SK-N-SH treated with all-trans-retinoic acid at 6 μM for 48 hours (cell line): Measurements from ENCODE around the gene TMIE.

Source experiments
- ATAC-seq: fragments of 200-7000 bp; cut with Tn5 transposase; 3 replicates; pipeline ENCODE4 v1.9.1; 2020; ENCODE audit warnings: mild to moderate bottlenecking, moderate library complexity
- ARNTL ChIP-seq: fragments of 450-650 bp; formaldehyde crosslinking; IDR thresholded peaks from 2 replicates; pipeline ENCODE4 v1.5.0; 2020; ENCODE audit warnings: low read depth, mild to moderate bottlenecking, moderate library complexity, borderline replicate concordance
- BACH2 ChIP-seq: fragments of 250-450 bp; sonication (Bioruptor Pico); IDR thresholded peaks from 2 replicates; pipeline ENCODE4 v1.9.0; 2021; ENCODE audit warnings: mild to moderate bottlenecking, borderline replicate concordance
- CSDC2 ChIP-seq: fragments of 250-450 bp; sonication (Bioruptor Pico); IDR thresholded peaks from 2 replicates; pipeline ENCODE4 v1.5.0; 2020; ENCODE audit warnings: mild to moderate bottlenecking, moderate library complexity
- ESRRG ChIP-seq: fragments of 250-450 bp; sonication (Bioruptor Pico); IDR thresholded peaks from 2 replicates; pipeline ENCODE4 v1.6.1; 2021; ENCODE audit warnings: mild to moderate bottlenecking
- GLIS3 ChIP-seq: fragments of 250-450 bp; sonication (Bioruptor Pico); IDR thresholded peaks from 2 replicates; pipeline ENCODE4 v1.5.0; 2020; ENCODE audit warnings: mild to moderate bottlenecking, moderate library complexity
- OSR1 ChIP-seq: fragments of 250-450 bp; sonication (Bioruptor Pico); IDR thresholded peaks from 2 replicates; pipeline ENCODE4 v1.8.0; 2022; ENCODE audit warnings: moderate library complexity, mild to moderate bottlenecking, inconsistent platforms
- PPARA ChIP-seq: fragments of 250-450 bp; sonication (Bioruptor Pico); IDR thresholded peaks from 2 replicates; pipeline ENCODE4 v1.5.0; 2020; ENCODE audit warnings: mild to moderate bottlenecking, borderline replicate concordance
- RARB ChIP-seq: fragments of 250-450 bp; sonication (Bioruptor Pico); IDR thresholded peaks from 2 replicates; pipeline ENCODE4 v1.8.0; 2021; ENCODE audit warnings: mild to moderate bottlenecking, moderate library complexity
- TOX ChIP-seq: fragments of 250-450 bp; sonication (Bioruptor Pico); IDR thresholded peaks from 2 replicates; pipeline ENCODE4 v1.8.0; 2021; ENCODE audit warnings: mild to moderate bottlenecking, moderate library complexity, borderline replicate concordance
- ZC3H10 ChIP-seq: fragments of 250-450 bp; sonication (Bioruptor Pico); IDR thresholded peaks from 2 replicates; pipeline ENCODE4 v1.5.1; 2021; ENCODE audit warnings: mild to moderate bottlenecking, moderate library complexity
- ZFP3 ChIP-seq: fragments of 250-450 bp; sonication (Bioruptor Pico); IDR thresholded peaks from 2 replicates; pipeline ENCODE4 v1.5.0; 2020; ENCODE audit warnings: mild to moderate bottlenecking, moderate library complexity
- ZFP30 ChIP-seq: fragments of 450-650 bp; formaldehyde crosslinking; IDR thresholded peaks from 2 replicates; pipeline ENCODE4 v1.5.0; 2022; ENCODE audit warnings: mild to moderate bottlenecking, moderate library complexity
- ZNF8 ChIP-seq: fragments of 450-650 bp; formaldehyde crosslinking; IDR thresholded peaks from 2 replicates; pipeline ENCODE4 v1.5.0; 2020; ENCODE audit warnings: mild to moderate bottlenecking, moderate library complexity
- TF ChIP-seq, protein P1 (sequence below): fragments of 250-450 bp; sonication (Bioruptor Pico); IDR thresholded peaks from 2 replicates; pipeline ENCODE4 v1.5.0; 2020; ENCODE audit warnings: mild to moderate bottlenecking, moderate library complexity
- TF ChIP-seq, protein P2 (sequence below): fragments of 250-450 bp; sonication (Bioruptor Pico); IDR thresholded peaks from 2 replicates; pipeline ENCODE4 v1.5.1; 2020; ENCODE audit warnings: low read depth, mild to moderate bottlenecking, moderate library complexity
- TF ChIP-seq, protein P3 (sequence below): fragments of 250-450 bp; sonication (Bioruptor Pico); IDR thresholded peaks from 2 replicates; pipeline ENCODE4 v1.8.0; 2020; ENCODE audit warnings: mild to moderate bottlenecking, moderate library complexity, borderline replicate concordance
- TF ChIP-seq, protein P4 (sequence below): fragments of 250-450 bp; sonication (Bioruptor Pico); IDR thresholded peaks from 2 replicates; pipeline ENCODE4 v1.8.0; 2021; ENCODE audit warnings: low read depth, mild to moderate bottlenecking, moderate library complexity, borderline replicate concordance

Gene TMIE

DNA sequence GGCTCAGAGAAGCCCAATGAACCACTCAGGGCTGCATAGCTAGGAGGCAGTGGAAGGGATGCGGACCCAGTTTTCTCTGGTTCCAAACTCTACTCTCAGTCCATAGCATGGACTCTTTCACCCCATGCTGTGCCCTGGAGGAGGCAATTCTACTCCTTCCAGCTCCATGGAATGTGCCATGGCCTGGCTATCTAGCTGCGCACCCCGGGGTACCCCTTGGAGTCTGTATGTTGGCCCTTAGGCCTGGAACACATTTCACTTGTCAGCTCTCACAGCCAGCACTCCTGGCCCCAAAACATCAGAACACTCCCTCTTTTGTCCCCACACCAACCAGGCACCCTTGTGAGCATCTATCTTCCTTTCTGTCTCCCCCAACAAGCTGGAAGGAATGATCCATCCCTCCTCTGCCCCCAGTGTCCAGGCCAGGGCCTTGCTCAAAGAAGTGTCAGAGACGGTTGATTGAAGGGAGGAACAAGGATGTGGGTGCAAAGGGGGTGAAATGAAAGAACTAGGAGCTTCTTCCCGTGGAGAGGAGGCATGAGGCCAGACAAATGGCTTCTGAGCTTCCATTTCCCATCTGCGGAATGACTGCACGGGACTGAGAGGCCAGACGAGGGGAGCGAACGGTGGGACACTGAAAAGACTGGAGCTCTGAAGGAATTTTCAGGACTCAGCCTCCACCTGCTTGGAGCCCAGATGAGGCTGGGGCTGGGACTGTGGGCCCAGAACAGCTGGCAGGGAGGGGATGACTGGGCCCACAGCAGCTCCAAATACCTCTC, 13.7 kb downstream of the TMIE start (continued):
- no peak for TF ChIP-seq PPARA (CRISPR knock-in tag)
- TF ChIP-seq, all 23 proteins: peak for 0

DNA sequence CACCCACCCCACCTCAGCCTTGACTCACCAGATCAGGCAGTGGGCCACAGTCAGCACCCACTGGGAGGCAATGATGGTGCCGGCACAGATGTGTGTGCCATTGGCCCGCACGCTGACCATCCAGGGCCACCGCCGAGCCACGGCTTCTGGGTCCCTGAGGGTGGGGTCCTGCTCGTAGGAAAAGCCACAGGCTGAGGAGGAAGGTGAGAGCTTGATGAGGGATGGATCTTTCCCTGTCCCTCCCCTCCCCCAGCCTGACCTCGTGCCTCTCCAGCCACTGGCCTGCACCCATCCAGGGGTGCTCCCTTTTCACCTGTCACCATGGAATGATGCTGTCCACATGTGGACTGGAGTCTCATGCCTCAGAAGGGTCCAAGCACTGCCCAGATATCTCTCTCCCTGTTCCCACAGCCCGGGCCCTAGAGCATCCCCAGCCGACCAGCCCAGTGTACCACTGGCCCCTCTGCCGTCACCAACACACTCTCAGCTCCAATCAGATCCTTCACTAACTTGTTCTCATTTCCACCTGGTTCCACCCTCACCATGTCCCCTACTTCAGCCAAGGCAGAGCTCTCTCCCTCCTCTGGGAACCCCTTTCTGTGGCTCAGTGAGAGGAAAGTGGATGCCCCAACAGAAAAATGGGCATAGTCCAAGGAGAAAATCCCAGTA, 14.4 kb downstream of the TMIE start:
- TF ChIP-seq ESRRG (CRISPR knock-in tag): no peak
- no peak for TF ChIP-seq RARB (CRISPR knock-in tag)
- no peak for TF ChIP-seq TOX (CRISPR knock-in tag)
- TF ChIP-seq CSDC2 (CRISPR knock-in tag): no peak
- TF ChIP-seq, protein P1, sequence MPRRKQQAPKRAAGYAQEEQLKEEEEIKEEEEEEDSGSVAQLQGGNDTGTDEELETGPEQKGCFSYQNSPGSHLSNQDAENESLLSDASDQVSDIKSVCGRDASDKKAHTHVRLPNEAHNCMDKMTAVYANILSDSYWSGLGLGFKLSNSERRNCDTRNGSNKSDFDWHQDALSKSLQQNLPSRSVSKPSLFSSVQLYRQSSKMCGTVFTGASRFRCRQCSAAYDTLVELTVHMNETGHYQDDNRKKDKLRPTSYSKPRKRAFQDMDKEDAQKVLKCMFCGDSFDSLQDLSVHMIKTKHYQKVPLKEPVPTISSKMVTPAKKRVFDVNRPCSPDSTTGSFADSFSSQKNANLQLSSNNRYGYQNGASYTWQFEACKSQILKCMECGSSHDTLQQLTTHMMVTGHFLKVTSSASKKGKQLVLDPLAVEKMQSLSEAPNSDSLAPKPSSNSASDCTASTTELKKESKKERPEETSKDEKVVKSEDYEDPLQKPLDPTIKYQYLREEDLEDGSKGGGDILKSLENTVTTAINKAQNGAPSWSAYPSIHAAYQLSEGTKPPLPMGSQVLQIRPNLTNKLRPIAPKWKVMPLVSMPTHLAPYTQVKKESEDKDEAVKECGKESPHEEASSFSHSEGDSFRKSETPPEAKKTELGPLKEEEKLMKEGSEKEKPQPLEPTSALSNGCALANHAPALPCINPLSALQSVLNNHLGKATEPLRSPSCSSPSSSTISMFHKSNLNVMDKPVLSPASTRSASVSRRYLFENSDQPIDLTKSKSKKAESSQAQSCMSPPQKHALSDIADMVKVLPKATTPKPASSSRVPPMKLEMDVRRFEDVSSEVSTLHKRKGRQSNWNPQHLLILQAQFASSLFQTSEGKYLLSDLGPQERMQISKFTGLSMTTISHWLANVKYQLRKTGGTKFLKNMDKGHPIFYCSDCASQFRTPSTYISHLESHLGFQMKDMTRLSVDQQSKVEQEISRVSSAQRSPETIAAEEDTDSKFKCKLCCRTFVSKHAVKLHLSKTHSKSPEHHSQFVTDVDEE (CRISPR knock-in tag): no peak
- TF ChIP-seq, protein P2, sequence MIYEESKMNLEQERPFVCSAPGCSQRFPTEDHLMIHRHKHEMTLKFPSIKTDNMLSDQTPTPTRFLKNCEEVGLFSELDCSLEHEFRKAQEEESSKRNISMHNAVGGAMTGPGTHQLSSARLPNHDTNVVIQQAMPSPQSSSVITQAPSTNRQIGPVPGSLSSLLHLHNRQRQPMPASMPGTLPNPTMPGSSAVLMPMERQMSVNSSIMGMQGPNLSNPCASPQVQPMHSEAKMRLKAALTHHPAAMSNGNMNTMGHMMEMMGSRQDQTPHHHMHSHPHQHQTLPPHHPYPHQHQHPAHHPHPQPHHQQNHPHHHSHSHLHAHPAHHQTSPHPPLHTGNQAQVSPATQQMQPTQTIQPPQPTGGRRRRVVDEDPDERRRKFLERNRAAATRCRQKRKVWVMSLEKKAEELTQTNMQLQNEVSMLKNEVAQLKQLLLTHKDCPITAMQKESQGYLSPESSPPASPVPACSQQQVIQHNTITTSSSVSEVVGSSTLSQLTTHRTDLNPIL (CRISPR knock-in tag): no peak
- TF ChIP-seq ZC3H10 (CRISPR knock-in tag): no peak
- TF ChIP-seq ZFP3 (CRISPR knock-in tag): no peak
- TF ChIP-seq, protein P3, sequence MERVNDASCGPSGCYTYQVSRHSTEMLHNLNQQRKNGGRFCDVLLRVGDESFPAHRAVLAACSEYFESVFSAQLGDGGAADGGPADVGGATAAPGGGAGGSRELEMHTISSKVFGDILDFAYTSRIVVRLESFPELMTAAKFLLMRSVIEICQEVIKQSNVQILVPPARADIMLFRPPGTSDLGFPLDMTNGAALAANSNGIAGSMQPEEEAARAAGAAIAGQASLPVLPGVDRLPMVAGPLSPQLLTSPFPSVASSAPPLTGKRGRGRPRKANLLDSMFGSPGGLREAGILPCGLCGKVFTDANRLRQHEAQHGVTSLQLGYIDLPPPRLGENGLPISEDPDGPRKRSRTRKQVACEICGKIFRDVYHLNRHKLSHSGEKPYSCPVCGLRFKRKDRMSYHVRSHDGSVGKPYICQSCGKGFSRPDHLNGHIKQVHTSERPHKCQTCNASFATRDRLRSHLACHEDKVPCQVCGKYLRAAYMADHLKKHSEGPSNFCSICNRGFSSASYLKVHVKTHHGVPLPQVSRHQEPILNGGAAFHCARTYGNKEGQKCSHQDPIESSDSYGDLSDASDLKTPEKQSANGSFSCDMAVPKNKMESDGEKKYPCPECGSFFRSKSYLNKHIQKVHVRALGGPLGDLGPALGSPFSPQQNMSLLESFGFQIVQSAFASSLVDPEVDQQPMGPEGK (CRISPR knock-in tag): no peak
- no peak for TF ChIP-seq BACH2 (CRISPR knock-in tag)
- no peak for TF ChIP-seq ZFP30 (CRISPR knock-in tag)
- no peak for TF ChIP-seq GLIS3
- no peak for ATAC-seq

DNA sequence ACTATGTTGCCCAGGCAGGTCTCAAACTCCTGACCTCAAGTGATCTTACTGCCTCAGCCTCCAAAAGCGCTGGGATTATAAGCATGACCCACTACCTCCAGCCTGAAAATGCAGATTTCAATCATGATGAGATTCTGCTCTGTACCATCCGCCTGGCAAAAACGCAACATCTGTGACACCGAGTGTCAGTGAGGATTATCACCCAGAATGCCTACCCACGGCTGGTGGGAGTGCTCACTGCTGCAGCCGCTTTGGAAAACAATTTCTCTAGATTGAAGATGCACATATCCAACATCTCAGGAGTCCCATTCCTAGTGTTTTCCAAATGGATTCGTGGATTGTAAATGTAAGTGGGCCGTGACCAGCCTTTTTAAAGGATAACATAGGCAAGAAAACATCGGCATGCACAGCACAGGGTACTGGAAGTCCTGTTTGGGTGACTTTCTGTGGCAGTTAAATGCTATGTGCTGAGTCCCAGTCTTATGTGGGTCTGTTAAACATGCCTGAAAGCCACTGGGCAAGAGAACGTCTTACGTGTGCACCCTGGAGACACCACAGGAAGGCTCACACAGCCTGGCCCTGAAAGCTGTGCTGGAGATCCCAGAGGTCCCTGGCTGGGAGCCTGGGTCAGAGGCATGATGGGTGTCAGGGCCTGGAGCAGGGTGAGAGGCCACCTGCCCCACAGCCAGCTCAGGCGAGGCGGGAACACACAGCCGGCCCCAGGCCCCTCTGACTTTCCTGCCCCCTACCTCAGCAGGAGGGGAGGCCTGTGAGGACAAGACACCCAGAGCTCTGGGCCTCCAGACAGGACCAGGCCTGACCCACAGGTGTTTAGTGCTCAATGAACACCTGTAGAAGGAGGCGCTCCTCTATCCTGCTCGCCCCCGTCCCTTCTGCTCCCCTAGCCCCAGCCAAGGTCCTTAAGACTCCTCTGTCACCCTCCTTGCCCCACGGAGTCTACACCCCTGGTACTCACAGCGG, 15.6 kb downstream of the TMIE start:
- no peak for ATAC-seq
- no peak for TF ChIP-seq CSDC2 (CRISPR knock-in tag)
- TF ChIP-seq TOX (CRISPR knock-in tag): no peak
- TF ChIP-seq RARB (CRISPR knock-in tag): no peak
- TF ChIP-seq ARNTL: no peak
- no peak for TF ChIP-seq ZNF8 (CRISPR knock-in tag)
- no peak for TF ChIP-seq OSR1 (CRISPR knock-in tag)
- TF ChIP-seq, protein P2 (CRISPR knock-in tag): no peak
- TF ChIP-seq, protein P4, sequence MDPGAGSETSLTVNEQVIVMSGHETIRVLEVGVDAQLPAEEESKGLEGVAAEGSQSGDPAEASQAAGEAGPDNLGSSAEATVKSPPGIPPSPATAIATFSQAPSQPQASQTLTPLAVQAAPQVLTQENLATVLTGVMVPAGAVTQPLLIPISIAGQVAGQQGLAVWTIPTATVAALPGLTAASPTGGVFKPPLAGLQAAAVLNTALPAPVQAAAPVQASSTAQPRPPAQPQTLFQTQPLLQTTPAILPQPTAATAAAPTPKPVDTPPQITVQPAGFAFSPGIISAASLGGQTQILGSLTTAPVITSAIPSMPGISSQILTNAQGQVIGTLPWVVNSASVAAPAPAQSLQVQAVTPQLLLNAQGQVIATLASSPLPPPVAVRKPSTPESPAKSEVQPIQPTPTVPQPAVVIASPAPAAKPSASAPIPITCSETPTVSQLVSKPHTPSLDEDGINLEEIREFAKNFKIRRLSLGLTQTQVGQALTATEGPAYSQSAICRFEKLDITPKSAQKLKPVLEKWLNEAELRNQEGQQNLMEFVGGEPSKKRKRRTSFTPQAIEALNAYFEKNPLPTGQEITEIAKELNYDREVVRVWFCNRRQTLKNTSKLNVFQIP (CRISPR knock-in tag): no peak
